ENCODE results near the gene ADAR.

- TF ChIP-seq POLR2A (IDR thresholded peaks at IDR 0.05; ENCODE audit: extremely low read depth, insufficient read length) (no peak), MAX (IDR thresholded peaks at IDR 0.05; ENCODE audit: low read depth, low read length) (no peak), CTCF (IDR thresholded peaks at IDR 0.05; ENCODE audit: low read depth, low read length) (no peak), MYC (IDR thresholded peaks at IDR 0.05; ENCODE audit: low read depth, low read length) (no peak)
Measured at GRCh38 chr1:154550657-154551056, 57.3 kb downstream of the ADAR start.

Measured in NB4 (cell line).